ENCODE measurements around the gene ATP6V1D. TPM values are rescaled to one million over a fixed set of nuclear protein-coding genes. Genes with fewer than 3 reads are reported as not detected.

ATP6V1D gene
- polyA plus RNA-seq, 2 of the 4 experiments (the other 2 are of a cell fraction): 81.7 to 104 TPM

- WGBS (ENCODE audit: missing lambda C conversion rate): under 1% methylated on average over 32 of the region's 34 CpGs
- H3K4me1 ChIP-seq: peaks cover 39% of the 10 kb centered on the region
- ChIA-PET POLR2A (interaction anchor here (0.8 to 1.2 kb wide), 4 partner anchors 51 to 852 kb away, joined by 3 to 11 read pairs (median 4); partner anchors contain the start of genes GPHN, PIGH, PLEK2 and RDH11), CTCF (interaction anchor here (0.6 to 2.7 kb wide), 23 partner anchors 9 to 344 kb away, joined by 3 to 18 read pairs (median 4); partner anchors contain the start of gene PLEK2)
- no peak for FAIRE-seq
- peak in 1 of 2 experiments; percentile 12 for DNase-seq (ENCODE audit: low read depth in 1 of 2, low spot score in 1 of 2)
- H3K4me3 ChIP-seq: peak overlapping the region; percentile 87
- peak overlapping the region; percentile 95 to 99 for H3K27ac ChIP-seq
- no peaks in the 10 kb centered on the region for H3K9me3 ChIP-seq
- peak overlapping the region; percentile 80 for H3K4me2 ChIP-seq
- ATAC-seq: peak; percentile 71 to 74
- TF ChIP-seq JUNB (IDR thresholded peaks at IDR 0.05) (no peak), SMC3 (IDR thresholded peaks at IDR 0.05) (no peak), NPAS2 (CRISPR knock-in tag; IDR thresholded peaks at IDR 0.05; ENCODE audit: borderline replicate concordance) (no peak), SREBF2 (IDR thresholded peaks at IDR 0.05) (no peak), PBX3 (IDR thresholded peaks at IDR 0.05) (no peak), CEBPB (IDR thresholded peaks at IDR 0.05) (no peak), PHF8 (IDR thresholded peaks at IDR 0.05; ENCODE audit: borderline replicate concordance, low read depth) (peak; percentile 95), HDAC2 (IDR thresholded peaks at IDR 0.05) (no peak), RAD21 (conservative IDR thresholded peaks at IDR 0.05 in 1 of 2, IDR thresholded peaks at IDR 0.05 in 1 of 2) (no peak), MAX (IDR thresholded peaks at IDR 0.05) (no peak), POLR2A (IDR thresholded peaks at IDR 0.05; ENCODE audit: low read length) (no peak), POLR2AphosphoS2 (conservative IDR thresholded peaks at IDR 0.05; ENCODE audit: low read length) (no peak), NFE2L2 (conservative IDR thresholded peaks at IDR 0.05; ENCODE audit: low read length) (no peak), BCL3 (IDR thresholded peaks at IDR 0.05) (no peak), FOSL2 (IDR thresholded peaks at IDR 0.05) (no peak), FOSL2 (CRISPR knock-in tag; IDR thresholded peaks at IDR 0.05) (peak; percentile 63), HEYL (CRISPR knock-in tag; IDR thresholded peaks at IDR 0.05) (no peak), HOXB13 (CRISPR knock-in tag; IDR thresholded peaks at IDR 0.05; ENCODE audit: low read depth) (no peak), MYC (IDR thresholded peaks at IDR 0.05; ENCODE audit: borderline replicate concordance, low read length) (peak; percentile 40; the same call in 1 of the 2 replicates), FOSB (CRISPR knock-in tag; IDR thresholded peaks at IDR 0.05) (no peak), RARB (CRISPR knock-in tag; IDR thresholded peaks at IDR 0.05) (no peak), HES2 (IDR thresholded peaks at IDR 0.05) (no peak), NR3C1 (IDR thresholded peaks at IDR 0.05) (no peak), REST (IDR thresholded peaks at IDR 0.05) (peak; percentile 69), HMGXB4 (CRISPR knock-in tag; IDR thresholded peaks at IDR 0.05; ENCODE audit: borderline replicate concordance) (no peak), RFX5 (IDR thresholded peaks at IDR 0.05) (no peak), CBX8 (IDR thresholded peaks at IDR 0.05) (no peak), HOXA7 (CRISPR knock-in tag; IDR thresholded peaks at IDR 0.05) (no peak), MAZ (IDR thresholded peaks at IDR 0.05; ENCODE audit: borderline replicate concordance, low read depth, low read length) (no peak), CHD4 (IDR thresholded peaks at IDR 0.05; ENCODE audit: borderline replicate concordance) (no peak), JUN (IDR thresholded peaks at IDR 0.05) (peak in 1 of 2 experiments; percentile 32; a peak in 2 of 5 replicates), EP300 (IDR thresholded peaks at IDR 0.05) (no peak), E2F6 (IDR thresholded peaks at IDR 0.05; ENCODE audit: borderline replicate concordance, low read depth) (no peak)
These were observed 1.0 kb upstream of the ATP6V1D start for GRCh38 chr14:67360470-67361206.
